NCI-H1436 treated with DMSO at 0.1 percent for 48 hours (cell line): ENCODE data around the gene ADCY4.
"Not testable (repeated sequence)": the region's sequence is repeated elsewhere in the genome, so short reads cannot be mapped to it uniquely, and the experiment has no call there.

Experiments
- DNase-seq: peaks from one replicate; lab custom pipeline; 2025; lab: John Stamatoyannopoulos, UW

Gene ADCY4

DNA sequence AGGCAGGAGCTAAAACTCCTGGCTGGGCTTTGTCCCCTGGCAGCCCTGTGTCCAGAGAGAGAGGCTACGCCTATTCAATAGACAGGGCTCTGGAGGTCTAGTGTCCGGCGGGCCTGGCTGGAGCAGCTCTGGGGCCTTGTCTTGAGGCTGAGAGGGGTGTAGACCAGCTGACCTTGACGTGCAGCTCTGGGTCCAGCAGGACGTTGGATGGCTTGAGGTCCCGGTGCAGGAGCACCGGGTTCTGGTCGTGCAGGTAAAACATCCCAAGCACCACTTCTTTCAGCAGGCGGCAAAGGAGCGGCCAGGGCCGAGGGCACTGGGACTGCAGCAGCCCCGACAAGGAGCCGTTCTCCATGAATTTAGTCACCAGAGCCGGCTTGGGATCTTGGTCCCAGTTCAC lies 4.0 kb upstream of the ADCY4 start:
- DNase-seq = no peak

DNA sequence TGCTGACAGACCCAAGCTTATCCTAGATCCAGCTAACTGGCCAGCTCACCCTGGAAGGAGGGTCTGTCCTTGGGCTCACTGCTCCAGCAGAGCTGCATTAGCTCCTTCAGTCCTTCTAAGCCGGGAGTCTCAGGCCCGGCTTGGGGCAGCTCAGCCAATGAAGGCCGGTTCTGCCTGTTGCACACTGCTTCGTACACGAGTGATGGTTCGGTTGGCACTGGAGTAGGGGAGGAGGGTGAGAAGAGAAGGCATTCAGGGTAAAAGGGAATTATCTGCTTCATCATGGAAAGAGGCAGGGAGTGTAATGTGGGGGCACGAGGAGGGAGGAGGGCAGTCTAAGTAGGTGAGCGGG lies 2.9 kb upstream of the ADCY4 start:
- DNase-seq = no peak

DNA sequence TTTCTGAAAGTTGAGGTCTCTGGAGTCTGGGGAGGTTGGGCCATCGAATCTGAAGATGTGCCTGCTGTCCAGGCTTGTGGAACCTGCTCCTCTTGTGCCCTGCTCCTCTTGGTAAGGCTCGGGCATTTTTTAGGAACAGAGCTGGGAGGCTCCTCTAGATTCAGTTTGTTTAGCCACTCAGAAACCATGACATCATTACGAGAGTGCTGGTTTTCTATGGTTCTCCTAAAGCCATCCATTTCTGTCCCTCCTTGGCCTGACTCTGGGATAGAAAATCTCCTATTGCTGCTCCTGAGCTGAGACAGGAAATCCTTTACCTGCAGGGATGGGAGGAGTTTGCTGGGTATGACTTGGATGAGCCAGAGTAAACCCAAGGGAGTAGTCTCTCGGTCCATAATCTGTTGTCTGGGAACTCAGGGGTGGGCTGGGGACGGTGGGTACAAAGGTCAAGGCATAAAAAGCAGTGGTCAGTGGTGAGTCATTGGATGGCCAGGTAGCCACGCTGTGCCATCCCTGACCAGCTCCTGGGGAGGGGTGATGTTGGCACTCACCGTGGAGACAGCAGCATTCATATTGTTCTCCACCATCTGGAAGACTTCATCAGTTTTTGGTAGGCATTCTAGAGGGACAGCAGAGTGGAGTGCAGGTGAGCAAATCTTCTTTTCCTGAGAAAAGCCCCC lies 2.4 kb upstream of the ADCY4 start:
- no peak for DNase-seq

DNA sequence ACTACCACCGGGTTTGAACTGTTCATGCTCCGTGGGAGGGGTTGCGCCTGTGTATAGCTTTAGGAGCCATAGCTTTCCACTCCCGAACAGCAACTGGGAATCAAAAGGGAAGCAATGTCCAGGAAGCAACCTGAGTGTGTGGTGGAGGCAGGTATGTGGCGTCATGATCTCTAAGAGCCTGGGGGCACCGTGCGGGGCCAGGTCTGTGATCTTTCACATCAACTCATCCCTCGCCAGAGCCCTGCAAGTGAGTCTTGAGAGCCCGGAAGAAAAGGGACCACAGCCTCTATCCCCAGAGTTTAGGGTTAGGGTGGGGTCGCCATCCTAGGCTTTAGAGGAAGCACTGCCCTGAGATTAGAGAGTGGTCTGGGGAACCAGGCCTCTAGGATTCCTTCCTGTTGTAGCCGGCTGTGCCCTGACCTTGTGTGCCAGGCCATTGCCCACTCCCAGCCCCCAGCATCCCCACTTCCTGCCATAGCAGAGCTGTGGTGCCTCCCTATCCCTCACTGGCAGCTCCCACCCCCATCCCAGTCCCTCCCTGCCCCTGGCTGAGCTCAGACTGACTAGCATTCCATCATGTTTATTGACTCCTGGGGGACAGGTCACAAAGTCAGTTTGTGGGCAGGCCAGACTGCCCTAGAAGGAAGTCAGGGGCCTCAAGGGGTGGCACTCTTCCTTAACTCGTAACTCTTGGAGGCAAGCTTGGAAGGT lies 745 bp upstream of the ADCY4 start:
- no peak for DNase-seq

DNA sequence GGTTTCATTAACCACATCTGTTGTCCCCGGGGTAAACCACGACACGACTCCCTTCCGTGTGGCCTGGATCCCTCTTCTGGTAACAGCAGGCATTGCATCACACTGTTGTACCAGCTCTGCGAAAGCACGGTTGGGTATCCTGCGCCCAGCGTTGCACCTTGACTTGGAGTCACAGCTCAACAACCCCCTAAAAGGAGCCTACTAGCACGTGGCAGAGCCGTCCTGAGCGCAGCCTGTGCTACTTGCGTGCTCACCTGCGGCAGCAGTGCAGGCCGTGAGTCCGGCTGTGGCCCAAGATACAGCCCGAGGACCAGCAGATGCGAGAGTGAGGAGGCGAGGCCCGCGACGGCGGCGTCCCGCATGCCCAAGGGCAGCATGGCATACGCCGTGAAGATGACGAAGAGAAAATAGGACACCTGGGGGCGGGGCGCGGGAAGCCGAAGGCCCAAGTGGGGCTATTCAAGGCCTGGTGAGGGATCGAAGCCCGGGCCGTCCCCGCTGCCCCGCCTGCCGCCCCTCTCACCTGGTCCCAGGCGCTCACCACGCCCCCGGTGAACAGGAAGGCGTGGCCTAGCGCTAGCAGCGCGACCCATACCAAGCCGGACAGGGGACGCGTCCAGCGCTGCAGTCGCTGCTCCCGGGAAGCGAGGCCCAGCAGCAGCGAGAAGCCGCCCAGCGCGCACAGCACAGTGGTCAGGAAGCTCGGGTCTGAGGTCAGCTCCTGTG lies 2.4 kb downstream of the ADCY4 start:
- no peak for DNase-seq

DNA sequence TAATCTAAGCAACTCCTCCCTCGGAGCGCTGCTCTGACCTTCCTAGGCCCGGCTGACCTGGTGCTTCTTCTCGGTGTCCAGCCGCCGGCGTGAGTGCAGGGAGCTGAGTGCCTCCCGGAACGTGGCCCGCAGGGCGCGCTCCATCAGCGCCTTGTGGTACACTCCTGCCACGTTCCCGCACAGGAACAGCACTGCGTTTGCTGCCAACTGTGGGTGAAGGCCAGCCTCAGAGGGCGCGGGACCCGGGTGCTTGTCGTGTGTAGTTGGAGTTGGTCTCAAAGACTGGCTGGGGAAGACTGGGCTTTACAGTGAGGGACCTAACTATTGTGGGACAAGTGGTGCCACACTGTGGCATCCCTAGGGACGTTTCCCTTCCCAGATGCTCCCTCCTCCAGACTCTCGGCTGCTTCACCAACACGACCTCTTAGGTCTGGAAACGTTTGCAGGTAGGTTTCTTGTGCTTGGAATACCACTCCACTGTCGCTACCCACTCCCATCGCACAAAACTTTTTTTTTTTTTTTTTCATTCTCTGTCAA lies 3.1 kb downstream of the ADCY4 start:
- DNase-seq = no peak

DNA sequence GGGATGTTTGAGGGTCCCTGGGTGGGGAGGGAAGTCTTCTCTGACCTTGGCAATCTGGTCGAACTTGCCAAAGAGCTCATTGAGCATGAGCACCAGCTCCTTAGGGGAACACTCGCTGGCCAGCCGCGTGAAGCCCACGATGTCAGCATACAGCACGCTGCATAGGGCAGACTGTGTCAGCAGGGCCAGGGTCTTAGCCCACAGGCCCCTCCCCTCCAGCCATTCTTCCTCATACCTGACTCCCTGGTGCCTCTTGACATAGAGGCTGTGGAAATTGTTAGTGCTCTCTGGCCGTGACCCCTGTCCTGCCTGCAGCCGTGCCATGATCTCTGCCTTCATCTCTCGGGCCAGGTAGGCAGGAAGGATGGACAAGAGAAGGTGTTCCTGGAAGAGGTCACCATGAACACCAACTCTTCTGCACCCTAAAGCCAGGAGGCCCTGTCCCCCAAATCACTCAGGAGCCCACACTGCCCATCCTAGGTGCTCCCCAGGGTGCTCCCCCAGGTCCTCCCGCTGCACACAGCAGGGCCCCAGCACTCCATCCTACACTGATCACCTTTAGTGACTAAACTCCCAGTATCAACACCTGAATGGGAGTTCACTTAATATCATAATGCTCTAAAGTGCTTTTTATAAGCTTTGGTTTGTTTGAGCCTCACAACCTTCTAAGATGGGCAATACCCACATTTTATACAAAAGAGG lies 3.7 kb downstream of the ADCY4 start:
- DNase-seq = no peak

DNA sequence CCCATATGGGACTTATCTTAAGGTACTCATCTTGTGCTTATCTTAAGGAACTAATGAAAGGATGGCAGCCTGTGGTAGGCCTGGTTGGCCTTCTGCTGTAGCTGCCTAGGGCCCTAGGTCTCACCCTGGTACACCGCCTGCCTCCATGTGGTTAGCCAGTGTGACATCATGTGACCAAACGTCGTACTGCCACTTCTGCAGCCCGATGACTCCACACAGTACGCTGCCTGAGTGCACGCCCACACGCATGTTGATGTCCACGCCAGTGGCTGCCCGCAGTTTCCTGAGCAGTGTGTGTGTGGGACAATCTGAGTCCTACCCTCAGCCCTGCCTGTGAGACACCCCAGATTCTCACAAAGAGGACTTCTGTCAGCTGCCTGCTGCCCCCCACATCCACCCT lies 5.1 kb downstream of the ADCY4 start:
- DNase-seq = no peak

DNA sequence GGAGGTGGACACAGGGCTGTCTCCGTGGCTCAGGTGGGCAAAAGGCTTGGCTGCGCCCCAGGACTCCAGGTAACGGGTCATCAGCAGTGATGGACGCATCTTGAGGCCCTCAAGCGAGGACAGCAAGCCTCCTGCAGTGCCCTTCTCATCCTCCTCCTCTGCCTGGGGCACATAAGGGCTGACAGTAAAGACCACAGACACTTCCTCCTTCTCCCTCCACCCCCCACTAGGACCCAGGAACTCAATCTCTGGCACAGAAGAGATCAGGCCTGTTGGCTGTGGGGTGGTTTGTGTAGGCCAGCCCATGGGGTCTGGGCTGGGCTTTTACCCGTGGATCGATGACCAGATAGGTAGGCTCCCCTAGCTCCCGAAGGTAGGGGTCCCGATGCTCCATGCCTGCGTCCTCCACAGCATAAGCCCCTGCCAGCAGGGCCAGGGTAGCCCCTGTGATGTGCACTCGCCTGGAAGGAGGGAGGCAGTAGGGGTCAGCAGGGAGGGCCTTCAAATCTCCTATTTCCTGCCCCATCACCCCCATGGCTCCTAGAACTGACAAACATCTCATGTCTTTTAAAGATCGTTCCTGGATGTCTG lies 5.7 kb downstream of the ADCY4 start:
- DNase-seq = no peak

DNA sequence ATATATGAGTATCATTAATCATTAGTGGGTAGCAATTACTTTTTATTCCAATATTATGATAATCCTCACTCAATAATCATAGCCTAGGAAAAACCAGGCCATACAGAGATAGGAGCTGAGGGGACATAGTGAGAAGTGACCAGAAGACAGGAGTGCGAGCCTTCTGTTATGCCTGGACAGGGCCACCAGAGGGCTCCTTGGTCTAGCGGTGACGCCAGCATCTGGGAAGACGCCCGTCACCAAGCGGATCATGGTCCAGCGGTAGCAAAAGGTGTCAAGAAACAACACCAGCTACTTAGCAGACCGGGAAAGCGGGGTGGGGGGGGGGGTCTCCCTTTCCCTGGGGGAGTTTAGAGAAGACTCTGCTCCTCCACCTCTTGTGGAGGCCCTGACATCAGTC lies 7.0 kb downstream of the ADCY4 start:
- DNase-seq = not testable (repeated sequence)

DNA sequence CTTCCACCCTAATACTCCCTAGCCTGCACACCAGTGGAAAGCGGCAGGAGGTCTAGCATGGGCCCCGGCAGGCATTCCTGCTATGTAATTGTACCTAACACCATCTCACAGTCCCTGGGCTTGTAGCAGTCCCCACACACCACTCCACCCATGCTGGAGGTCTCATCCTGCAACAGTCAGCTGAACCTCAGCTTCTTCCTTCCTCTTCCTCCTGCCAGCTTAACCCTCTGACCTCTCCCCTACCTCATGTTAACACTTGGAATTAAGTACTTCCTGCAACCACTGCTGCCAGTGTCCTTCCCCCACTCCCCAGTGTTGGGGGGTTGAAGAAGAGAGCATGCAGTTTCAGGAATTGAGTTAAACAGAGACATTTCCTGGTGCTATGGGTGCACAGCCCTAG lies 7.6 kb downstream of the ADCY4 start:
- no peak for DNase-seq

DNA sequence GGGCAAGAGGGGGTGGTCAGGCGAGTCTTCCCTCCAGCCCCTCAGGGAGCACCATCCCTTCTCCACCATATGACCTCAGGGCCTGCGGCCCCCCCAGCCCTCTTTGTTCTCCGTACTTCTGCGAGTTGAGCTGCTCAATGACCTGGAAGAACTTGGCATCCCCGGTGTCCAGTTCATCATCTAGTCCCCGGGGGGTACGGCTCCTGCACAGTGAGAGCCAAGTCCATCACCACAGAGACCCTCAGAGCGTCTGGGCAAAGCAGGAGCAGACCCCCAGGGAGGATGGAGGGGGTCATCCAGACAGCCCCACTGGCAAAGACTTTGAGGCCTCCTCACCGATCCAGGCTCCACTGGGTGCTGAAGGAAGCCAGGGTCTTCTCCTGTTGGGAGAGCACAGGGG lies 8.9 kb downstream of the ADCY4 start:
- no peak for DNase-seq

DNA sequence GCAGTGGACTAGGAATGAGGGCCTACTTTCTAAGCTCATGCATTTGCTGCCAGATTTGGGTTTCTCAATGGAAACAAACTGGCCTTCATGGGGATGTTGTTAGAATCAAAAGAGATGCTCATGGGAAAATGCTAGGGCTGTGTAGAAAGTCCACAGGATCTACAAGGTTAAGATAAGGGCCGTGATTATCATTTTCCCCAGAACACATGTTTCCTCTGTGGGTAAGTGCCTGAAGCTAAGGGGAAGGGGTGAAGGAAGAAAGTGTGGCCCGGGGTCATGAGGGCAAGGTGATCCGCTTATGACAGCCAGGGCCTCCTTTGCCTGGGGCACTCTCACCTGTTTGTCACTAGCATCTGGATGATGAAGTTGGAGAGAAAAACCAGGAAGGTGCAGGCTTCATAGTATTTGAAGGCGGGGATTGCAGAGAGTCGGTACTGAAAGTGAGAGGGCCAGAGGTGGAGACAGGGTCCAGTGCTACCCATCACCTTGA lies 9.8 kb downstream of the ADCY4 start:
- DNase-seq = no peak

DNA sequence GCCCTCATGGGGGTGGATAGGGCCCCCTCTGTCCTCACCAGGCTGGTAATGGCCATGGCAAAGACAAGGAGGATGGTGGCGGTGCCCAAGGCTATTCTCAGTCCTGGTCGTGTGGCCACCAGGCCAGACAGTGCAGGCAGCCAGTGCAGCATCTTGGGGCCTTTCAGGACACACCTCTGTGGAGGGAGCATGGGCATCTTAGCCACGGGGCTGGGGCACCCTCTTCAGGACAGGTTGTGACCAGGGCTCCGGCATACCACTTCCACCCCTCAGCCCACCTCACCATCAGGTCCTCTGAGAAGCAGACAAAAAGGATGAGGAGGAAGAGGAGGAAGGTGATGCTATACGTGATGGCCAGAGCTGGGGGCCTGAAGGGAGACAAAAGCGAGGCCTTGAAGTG lies 10.8 kb downstream of the ADCY4 start:
- DNase-seq = no peak

DNA sequence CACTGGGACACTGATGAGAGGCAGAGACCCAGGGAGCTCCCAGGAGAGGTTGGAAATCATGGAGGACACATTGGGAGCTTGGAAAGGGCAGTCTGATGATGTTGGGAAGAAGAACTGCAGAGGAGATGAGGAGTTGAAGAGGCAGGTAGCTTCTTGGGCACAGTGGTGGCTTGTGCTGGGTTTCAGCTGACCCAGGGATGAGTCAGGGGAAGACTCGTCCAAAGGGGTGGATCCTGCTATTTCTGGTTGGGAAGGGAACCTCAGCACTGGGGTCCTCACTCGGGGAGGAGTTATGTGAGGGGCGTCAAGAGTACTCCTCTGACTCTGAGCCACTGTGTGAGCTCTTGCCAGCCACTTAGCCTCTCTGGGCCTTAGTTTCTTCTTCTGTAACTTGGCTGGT lies 11.5 kb downstream of the ADCY4 start:
- no peak for DNase-seq

DNA sequence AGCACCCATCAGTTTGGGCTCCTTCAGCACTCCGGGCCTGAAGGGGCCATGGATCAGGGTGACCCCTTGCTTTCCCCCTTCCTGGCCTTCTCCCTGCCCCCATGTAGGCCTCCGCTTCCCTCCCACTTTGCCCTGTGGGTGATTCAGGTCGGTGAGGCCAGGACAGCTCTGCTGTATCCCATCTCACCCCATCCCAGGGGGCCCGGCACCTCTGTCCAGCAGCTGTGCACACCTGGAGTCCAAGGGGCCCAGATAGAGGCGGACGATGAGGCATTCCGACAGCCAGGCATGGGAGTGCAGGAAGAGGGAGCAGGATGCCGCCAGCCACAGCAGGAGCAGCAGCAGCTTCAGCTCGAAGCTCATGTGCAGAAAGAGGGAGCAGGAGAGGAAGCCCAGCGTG lies 12.2 kb downstream of the ADCY4 start:
- no peak for DNase-seq

DNA sequence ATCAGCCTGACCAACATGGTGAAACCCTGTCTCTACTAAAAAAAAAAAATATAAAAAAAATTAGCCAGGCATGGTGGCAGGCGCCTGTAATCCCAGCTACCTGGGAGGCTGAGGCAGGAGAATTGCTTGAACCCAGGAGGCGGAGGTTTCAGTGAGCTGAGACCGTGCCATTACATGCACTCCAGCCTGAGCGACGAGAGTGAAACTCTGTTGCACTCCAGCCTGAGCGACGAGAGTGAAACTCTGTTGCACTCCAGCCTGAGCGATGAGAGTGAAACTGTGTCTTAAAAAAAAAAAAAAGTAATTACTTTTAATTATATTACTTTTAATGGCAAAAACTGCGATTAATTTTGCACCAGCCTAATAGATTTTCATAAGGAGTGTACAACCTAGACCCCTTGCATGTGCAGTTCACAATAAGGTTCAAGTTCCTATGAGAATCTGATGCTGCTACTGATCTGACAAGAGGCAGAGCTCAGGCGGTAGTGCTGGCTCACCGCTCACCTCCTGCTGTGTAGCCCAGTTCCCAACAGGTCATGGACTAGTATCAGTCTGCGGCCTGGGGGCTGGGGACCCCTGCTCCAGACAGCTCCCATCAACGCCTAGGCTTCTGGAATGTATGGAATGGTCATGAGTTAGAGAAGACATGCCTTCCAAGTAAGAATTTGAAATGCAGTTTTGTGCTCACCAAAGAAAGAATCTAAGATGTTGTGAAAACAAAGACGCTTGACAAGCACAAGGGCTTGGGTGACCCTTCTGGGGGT lies 13.5 kb downstream of the ADCY4 start:
- no peak for DNase-seq

DNA sequence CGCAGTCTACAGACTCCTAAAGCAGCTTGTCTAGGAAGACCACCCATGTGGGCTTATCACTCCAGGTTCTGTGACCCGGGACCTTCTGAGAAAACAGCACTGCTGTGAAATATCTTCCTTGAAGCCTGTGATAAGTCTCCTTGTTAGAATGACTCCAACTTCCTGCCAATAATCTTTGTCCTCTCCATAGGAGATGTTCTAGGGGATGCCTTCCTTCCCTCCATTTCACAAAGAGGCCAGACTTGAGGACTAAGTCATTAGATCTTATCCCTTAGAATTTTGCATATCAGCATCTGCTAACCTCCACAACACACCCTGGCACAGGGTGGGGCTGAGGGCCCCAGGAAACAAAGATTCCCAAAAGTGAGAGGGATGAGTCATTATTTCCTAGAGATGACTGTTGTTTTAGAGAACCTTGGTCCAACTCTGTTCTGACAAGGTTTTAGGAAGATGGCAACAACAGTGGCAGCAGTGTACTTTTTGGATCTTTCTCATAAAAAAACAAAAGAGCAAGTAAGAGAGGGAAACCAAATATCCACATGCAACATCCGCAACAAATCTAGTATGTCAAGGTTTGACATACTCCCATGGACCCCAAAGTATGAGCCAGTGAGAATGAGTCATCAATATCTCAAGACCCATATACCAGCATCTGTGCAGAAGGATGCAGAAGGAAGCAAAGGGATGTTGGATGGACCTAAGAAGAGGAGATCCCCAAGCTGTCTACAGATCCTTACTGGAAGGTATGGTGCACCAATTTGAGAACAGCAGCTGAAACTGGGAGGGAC lies 17.5 kb downstream of the ADCY4 start:
- DNase-seq = no peak

DNA sequence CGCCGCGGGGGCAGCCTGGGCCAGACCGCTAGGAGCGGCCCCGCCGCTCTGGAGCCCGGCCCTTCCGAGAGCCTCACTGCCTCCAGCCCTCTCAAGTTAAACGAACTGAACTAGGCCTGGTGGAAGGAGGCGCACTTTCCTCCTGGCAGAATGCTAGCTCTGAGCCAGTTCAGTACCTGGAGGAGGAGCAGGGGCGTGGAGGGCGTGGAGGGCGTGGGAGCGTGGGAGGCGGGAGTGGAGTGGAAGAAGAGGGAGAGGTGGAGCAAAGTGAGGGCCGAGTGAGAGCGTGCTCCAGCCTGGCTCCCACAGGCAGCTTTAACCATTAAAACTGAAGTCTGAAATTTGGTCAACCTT lies 18.3 kb downstream of the ADCY4 start:
- no peak for DNase-seq

DNA sequence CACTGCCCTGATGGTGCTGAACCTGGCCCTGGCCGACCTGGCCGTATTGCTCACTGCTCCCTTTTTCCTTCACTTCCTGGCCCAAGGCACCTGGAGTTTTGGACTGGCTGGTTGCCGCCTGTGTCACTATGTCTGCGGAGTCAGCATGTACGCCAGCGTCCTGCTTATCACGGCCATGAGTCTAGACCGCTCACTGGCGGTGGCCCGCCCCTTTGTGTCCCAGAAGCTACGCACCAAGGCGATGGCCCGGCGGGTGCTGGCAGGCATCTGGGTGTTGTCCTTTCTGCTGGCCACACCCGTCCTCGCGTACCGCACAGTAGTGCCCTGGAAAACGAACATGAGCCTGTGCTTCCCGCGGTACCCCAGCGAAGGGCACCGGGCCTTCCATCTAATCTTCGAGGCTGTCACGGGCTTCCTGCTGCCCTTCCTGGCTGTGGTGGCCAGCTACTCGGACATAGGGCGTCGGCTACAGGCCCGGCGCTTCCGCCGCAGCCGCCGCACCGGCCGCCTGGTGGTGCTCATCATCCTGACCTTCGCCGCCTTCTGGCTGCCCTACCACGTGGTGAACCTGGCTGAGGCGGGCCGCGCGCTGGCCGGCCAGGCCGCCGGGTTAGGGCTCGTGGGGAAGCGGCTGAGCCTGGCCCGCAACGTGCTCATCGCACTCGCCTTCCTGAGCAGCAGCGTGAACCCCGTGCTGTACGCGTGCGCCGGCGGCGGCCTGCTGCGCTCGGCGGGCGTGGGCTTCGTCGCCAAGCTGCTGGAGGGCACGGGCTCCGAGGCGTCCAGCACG lies 18.9 kb downstream of the ADCY4 start:
- DNase-seq = no peak
